Neural cell (in vitro differentiated cells): ENCODE measurements around the gene ASMT.

Experiments used
- CTCF ChIP-seq: fragments of 450-650 bp; IDR thresholded peaks from 2 replicates; pipeline ENCODE4 v1.5.1; 2014; ENCODE audit warnings: antibody characterized with exemption, mild to moderate bottlenecking, moderate library complexity; ENCODE audit not compliant: poor library complexity, severe bottlenecking
- EP300 ChIP-seq: fragments of 450-650 bp; conservative IDR thresholded peaks from 2 replicates; pipeline ENCODE4 v1.6.1; 2014; ENCODE audit warnings: antibody characterized with exemption, mild to moderate bottlenecking, moderate library complexity; ENCODE audit not compliant: poor library complexity, severe bottlenecking
- MXI1 ChIP-seq: fragments of 450-650 bp; conservative IDR thresholded peaks from 2 replicates; pipeline ENCODE4 v1.6.1; 2014; ENCODE audit warnings: antibody characterized with exemption, mild to moderate bottlenecking; ENCODE audit not compliant: poor library complexity, severe bottlenecking
- POLR2AphosphoS5 ChIP-seq: IDR thresholded peaks from 2 replicates; pipeline ENCODE4 v1.6.1; 2012
- RAD21 ChIP-seq: fragments of 450-650 bp; conservative IDR thresholded peaks from 2 replicates; pipeline ENCODE4 v1.6.1; 2014; ENCODE audit warnings: antibody characterized with exemption, mild to moderate bottlenecking, moderate library complexity
- REST ChIP-seq: IDR thresholded peaks from 2 replicates; pipeline ENCODE4 v1.6.1; 2012; ENCODE audit warnings: borderline replicate concordance
- TAF1 ChIP-seq: IDR thresholded peaks from 2 replicates; pipeline ENCODE4 v1.6.1; 2012; ENCODE audit warnings: low read depth

GRCh38 chrX:1618689-1619088 lies 3.8 kb downstream of the ASMT start:
- TF ChIP-seq REST (no peak), CTCF (no peak), EP300 (no peak), POLR2AphosphoS5 (no peak), RAD21 (no peak), MXI1 (no peak), TAF1 (no peak)
